ENCODE results near the gene MYL7. TPM values are rescaled to one million over a fixed set of nuclear protein-coding genes. Genes with fewer than 3 reads are reported as not detected.

The MYL7 gene
- total RNA-seq, 1 experiment from 2014 or later: not detected

- ChIA-PET CTCF (no interaction called here), POLR2A (ENCODE audit: low non-redundant PET) (no interaction called here)
- H3K4me1 ChIP-seq (ENCODE audit: insufficient read depth, low read length, poor library complexity, severe bottlenecking): peaks cover 16% of the 10 kb centered on the region
- BruUV-seq (replicated peaks): no TSS peak
- H3K4me3 ChIP-seq (ENCODE audit: low read depth, low read length, poor library complexity, severe bottlenecking): no peak overlapping the region
- H3K27me3 ChIP-seq (replicated peaks; ENCODE audit: insufficient read depth, low read depth, low read length, poor library complexity): no peaks in the 10 kb centered on the region
- H3K27ac ChIP-seq (ENCODE audit: low read depth, low read length, poor library complexity, severe bottlenecking): no peak overlapping the region
- H3K36me3 ChIP-seq (ENCODE audit: insufficient read depth, low read length, poor library complexity, severe bottlenecking): no peaks in the 10 kb centered on the region
- intact Hi-C loops (cut with micrococcal nuclease; ENCODE audit: unreplicated experiment): no loop called here
- DNase-seq (ENCODE audit: low spot score): no peak
- TF ChIP-seq CTCF (conservative IDR thresholded peaks at IDR 0.05; ENCODE audit: low read depth, low read length) (no peak), EZH2 (IDR thresholded peaks at IDR 0.05; ENCODE audit: borderline replicate concordance, low read depth, low read length, poor library complexity, severe bottlenecking) (no peak)
- H3K9me3 ChIP-seq (ENCODE audit: low read depth, low read length, poor library complexity, severe bottlenecking): no peaks in the 10 kb centered on the region
Measured at GRCh38 chr7:44101966-44102845, 38.9 kb downstream of the MYL7 start.

- DNase-seq (ENCODE audit: low spot score): no peak
- H3K4me3 ChIP-seq (ENCODE audit: low read depth, low read length, poor library complexity, severe bottlenecking): no peak overlapping the region
- TF ChIP-seq CTCF (conservative IDR thresholded peaks at IDR 0.05; ENCODE audit: low read depth, low read length) (no peak), EZH2 (IDR thresholded peaks at IDR 0.05; ENCODE audit: borderline replicate concordance, low read depth, low read length, poor library complexity, severe bottlenecking) (no peak)
- no peaks in the 10 kb centered on the region for H3K9me3 ChIP-seq (ENCODE audit: low read depth, low read length, poor library complexity, severe bottlenecking)
- intact Hi-C loops (cut with micrococcal nuclease; ENCODE audit: unreplicated experiment): no loop called here
- POLR2A ChIA-PET (ENCODE audit: low non-redundant PET): no interaction called here
- no peaks in the 10 kb centered on the region for H3K27me3 ChIP-seq (replicated peaks; ENCODE audit: insufficient read depth, low read depth, low read length, poor library complexity)
- peaks cover 16% of the 10 kb centered on the region for H3K4me1 ChIP-seq (ENCODE audit: insufficient read depth, low read length, poor library complexity, severe bottlenecking)
- CTCF ChIA-PET: no interaction called here
- H3K27ac ChIP-seq (ENCODE audit: low read depth, low read length, poor library complexity, severe bottlenecking): no peak overlapping the region
- no peaks in the 10 kb centered on the region for H3K36me3 ChIP-seq (ENCODE audit: insufficient read depth, low read length, poor library complexity, severe bottlenecking)
- BruUV-seq (replicated peaks): no TSS peak
Measured at GRCh38 chr7:44101303-44101965, 39.7 kb downstream of the MYL7 start.

- H3K27ac ChIP-seq (ENCODE audit: low read depth, low read length, poor library complexity, severe bottlenecking): no peak overlapping the region
- H3K4me1 ChIP-seq (ENCODE audit: insufficient read depth, low read length, poor library complexity, severe bottlenecking): peaks cover 16% of the 10 kb centered on the region
- no peaks in the 10 kb centered on the region for H3K27me3 ChIP-seq (replicated peaks; ENCODE audit: insufficient read depth, low read depth, low read length, poor library complexity)
- ChIA-PET CTCF (no interaction called here), POLR2A (ENCODE audit: low non-redundant PET) (no interaction called here)
- H3K4me3 ChIP-seq (ENCODE audit: low read depth, low read length, poor library complexity, severe bottlenecking): no peak overlapping the region
- no peak for DNase-seq (ENCODE audit: low spot score)
- no TSS peak for BruUV-seq (replicated peaks)
- no peak for TF ChIP-seq CTCF (conservative IDR thresholded peaks at IDR 0.05; ENCODE audit: low read depth, low read length)
- no peak for TF ChIP-seq EZH2 (IDR thresholded peaks at IDR 0.05; ENCODE audit: borderline replicate concordance, low read depth, low read length, poor library complexity, severe bottlenecking)
- intact Hi-C loops (cut with micrococcal nuclease; ENCODE audit: unreplicated experiment): no loop called here
- no peaks in the 10 kb centered on the region for H3K36me3 ChIP-seq (ENCODE audit: insufficient read depth, low read length, poor library complexity, severe bottlenecking)
- no peaks in the 10 kb centered on the region for H3K9me3 ChIP-seq (ENCODE audit: low read depth, low read length, poor library complexity, severe bottlenecking)
Measured at GRCh38 chr7:44100458-44101302, 40.5 kb downstream of the MYL7 start.

Measured in A673 (cell line).